GM23338 (cell line): ENCODE measurements around the gene CCS.

ENCODE experiments used
- CTCF ChIP-seq, 2 experiments: fragments of 200-600 bp in 1 of 2; sonication (generic) in 1 of 2; conservative IDR thresholded peaks; 2 replicates each; pipeline versions ENCODE4 v1.5.1 to v1.6.1; 2016 to 2017; ENCODE audit warnings: antibody characterized with exemption in 2 of 2, low read depth in 2 of 2, mild to moderate bottlenecking in 2 of 2, moderate library complexity in 1 of 2
- EZH2 ChIP-seq: fragments of 200-600 bp; sonication (generic); IDR thresholded peaks from one replicate; pipeline ENCODE4 v1.8.0; 2017; ENCODE audit warnings: antibody characterized with exemption, mild to moderate bottlenecking, low read depth; ENCODE audit not compliant: unreplicated experiment
- EZH2phosphoT487 ChIP-seq: fragments of 200-600 bp; sonication (generic); IDR thresholded peaks from one replicate; pipeline ENCODE4 v1.8.1; 2018; ENCODE audit warnings: antibody characterized with exemption; ENCODE audit not compliant: unreplicated experiment
- JUNB ChIP-seq: IDR thresholded peaks from one replicate; pipeline ENCODE4 v1.6.1; 2016; ENCODE audit warnings: antibody characterized with exemption; ENCODE audit not compliant: unreplicated experiment
- NANOG ChIP-seq: IDR thresholded peaks from 2 replicates; pipeline ENCODE4 v1.6.1; 2016; ENCODE audit warnings: antibody characterized with exemption, borderline replicate concordance
- POLR2AphosphoS5 ChIP-seq: IDR thresholded peaks from 2 replicates; pipeline ENCODE4 v1.6.1; 2016; ENCODE audit warnings: antibody characterized with exemption, low read depth
- ZNF114 ChIP-seq: fragments of 250-450 bp; sonication (Bioruptor Pico); IDR thresholded peaks from 2 replicates; pipeline ENCODE4 v1.5.0; 2020; ENCODE audit warnings: mild to moderate bottlenecking, moderate library complexity

- no peak for TF ChIP-seq CTCF (conservative IDR thresholded peaks at IDR 0.05; ENCODE audit: low read depth in 2 of 2)
- TF ChIP-seq EZH2, result no peak
- TF ChIP-seq POLR2AphosphoS5, result no peak
- TF ChIP-seq EZH2phosphoT487, result no peak
- no peak for TF ChIP-seq JUNB
- no peak for TF ChIP-seq ZNF114 (CRISPR knock-in tag)
- TF ChIP-seq NANOG, result no peak
These were observed 32.8 kb downstream of the CCS start for GRCh38 chr11:66625752-66626149.
